Panc1 (cell line): Measurements from ENCODE around the gene TMEM63B. TPM values are rescaled to one million over a fixed set of nuclear protein-coding genes. Genes with fewer than 3 reads are reported as not detected.

ENCODE experiments used
- ATAC-seq: fragments of 200-7000 bp; cut with Tn5 transposase; 2 replicates; pipeline ENCODE4 v1.9.1; 2020; ENCODE audit warnings: mild to moderate bottlenecking, moderate library complexity
- BruUV-seq: library from RNA; stranded (reverse); fragments of 400-500 nt; replicated peaks from 2 replicates; lab custom pipeline; 2021; lab: Mats Ljungman, UMichigan
- CTCF ChIA-PET: fragments of 300-600 bp; sonication (Branson Sonifier 250); formaldehyde crosslinking; loops from one replicate; lab custom pipeline; 2022; ENCODE audit warnings: antibody characterized with exemption; lab: Charles Lee
- POLR2A ChIA-PET: fragments of 300-600 bp; sonication (Branson Sonifier 250); formaldehyde crosslinking; loops from one replicate; lab custom pipeline; 2022; ENCODE audit warnings: antibody characterized with exemption; lab: Charles Lee
- DNase-seq: peaks from one replicate; pipeline ENCODE4 v3.0.0-alpha.2; 2010; ENCODE audit warnings: low read depth, low spot score
- H3K27ac ChIP-seq: 2 replicates; pipeline ENCODE4 v1.5.1; 2011; ENCODE audit warnings: mild to moderate bottlenecking, low read length, inconsistent platforms
- H3K27me3 ChIP-seq: fragments of 200-500 bp; sonication (Bioruptor generic); 2 replicates; pipeline ENCODE4 v1.6.0; 2014; ENCODE audit warnings: low read length, inconsistent platforms; ENCODE audit not compliant: control insufficient read depth, insufficient read depth
- H3K36me3 ChIP-seq: fragments of 200-500 bp; sonication (Bioruptor generic); 2 replicates; pipeline ENCODE4 v1.5.1; 2014; ENCODE audit warnings: inconsistent platforms, mild to moderate bottlenecking, low read length, moderate library complexity; ENCODE audit not compliant: control insufficient read depth, insufficient read depth
- H3K4me1 ChIP-seq: 2 replicates; pipeline ENCODE4 v1.5.1; 2011; ENCODE audit warnings: inconsistent platforms, mild to moderate bottlenecking, low read length, moderate library complexity; ENCODE audit not compliant: control insufficient read depth, insufficient read depth
- H3K4me3 ChIP-seq, 2 experiments: 2 replicates each; pipeline ENCODE4 v1.5.1; 2011 to 2012; ENCODE audit warnings: low read depth in 2 of 2, low read length in 2 of 2, mild to moderate bottlenecking in 2 of 2, inconsistent platforms in 1 of 2, moderate library complexity in 1 of 2
- H3K9me3 ChIP-seq: fragments of 200-500 bp; sonication (Bioruptor generic); 2 replicates; pipeline ENCODE4 v1.5.1; 2014; ENCODE audit warnings: low read depth, mild to moderate bottlenecking, inconsistent platforms, low read length, moderate library complexity; ENCODE audit not compliant: control insufficient read depth, insufficient read depth
- POLR2AphosphoS5 ChIP-seq: IDR thresholded peaks from 2 replicates; pipeline ENCODE4 v1.6.1; 2012; ENCODE audit warnings: mild to moderate bottlenecking, low read depth, low read length, moderate library complexity
- SIN3A ChIP-seq: IDR thresholded peaks from 2 replicates; pipeline ENCODE4 v1.6.1; 2012; ENCODE audit warnings: low read depth, mild to moderate bottlenecking, low read length, moderate library complexity, borderline replicate concordance; ENCODE audit not compliant: insufficient read depth
- TCF7L2 ChIP-seq: IDR thresholded peaks from 2 replicates; pipeline ENCODE4 v1.6.1; 2011; ENCODE audit warnings: mild to moderate bottlenecking, low read depth, low read length, inconsistent platforms
- in situ Hi-C: cut with HindIII; loops from 2 replicates; pipeline ENCODE4 v1.10.0; 2016; ENCODE audit warnings: low sequenced_read_pairs, low pct_unique_long_range_greater_than_20kb
- intact Hi-C: fragments of 100-400 bp; cut with micrococcal nuclease; formaldehyde crosslinking; loops from one replicate; pipeline ENCODE4 v1.10.0; 2022; ENCODE audit not compliant: unreplicated experiment
- total RNA-seq: library from RNA; stranded (reverse); gene quantifications from one replicate; pipeline ENCODE4 v1.2.1, GENCODE V29; 2021; ENCODE audit not compliant: unreplicated experiment
- TF ChIP-seq, protein P1 (sequence below): fragments of 450-650 bp; IDR thresholded peaks from 2 replicates; pipeline ENCODE4 v1.5.1; 2017; ENCODE audit warnings: mild to moderate bottlenecking
- TF ChIP-seq, protein P2 (sequence below), 2 experiments: IDR thresholded peaks; 2 replicates each; pipeline ENCODE4 v1.6.1; 2011 to 2012; ENCODE audit warnings: low read depth in 2 of 2, control low read depth in 1 of 2, low read length in 1 of 2, mild to moderate bottlenecking in 1 of 2, moderate library complexity in 1 of 2; ENCODE audit not compliant: insufficient read depth in 1 of 2

Gene TMEM63B
- total RNA-seq, 1 experiment from 2014 or later, result 54.1 TPM

DNA sequence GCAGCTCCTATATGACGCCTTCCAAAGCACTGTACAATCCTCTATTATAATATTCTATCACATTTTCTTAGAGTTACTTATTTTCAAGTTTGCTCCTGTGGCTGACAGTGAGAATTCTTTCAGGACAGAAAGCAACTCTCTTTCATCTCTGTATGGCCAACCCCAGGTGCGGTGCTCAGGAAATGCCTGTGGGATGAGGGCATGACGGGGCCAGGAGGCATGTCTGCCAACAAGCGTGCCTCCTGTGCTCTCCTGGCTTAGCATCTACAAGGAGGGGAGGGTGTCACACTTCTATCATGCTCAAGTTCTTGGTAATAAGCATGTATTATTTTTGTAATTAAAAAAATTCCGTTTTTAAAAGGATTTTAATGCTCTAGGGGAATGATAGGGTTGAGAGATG lies 11.5 kb upstream of the TMEM63B start:
- BruUV-seq, result no TSS peak
- H3K27ac ChIP-seq, result no peak overlapping the region
- H3K36me3 ChIP-seq, result peaks cover 17% of the 10 kb centered on the region
- TF ChIP-seq SIN3A, result no peak
- TF ChIP-seq POLR2AphosphoS5, result no peak
- no peak for TF ChIP-seq TCF7L2
- TF ChIP-seq, protein P1, sequence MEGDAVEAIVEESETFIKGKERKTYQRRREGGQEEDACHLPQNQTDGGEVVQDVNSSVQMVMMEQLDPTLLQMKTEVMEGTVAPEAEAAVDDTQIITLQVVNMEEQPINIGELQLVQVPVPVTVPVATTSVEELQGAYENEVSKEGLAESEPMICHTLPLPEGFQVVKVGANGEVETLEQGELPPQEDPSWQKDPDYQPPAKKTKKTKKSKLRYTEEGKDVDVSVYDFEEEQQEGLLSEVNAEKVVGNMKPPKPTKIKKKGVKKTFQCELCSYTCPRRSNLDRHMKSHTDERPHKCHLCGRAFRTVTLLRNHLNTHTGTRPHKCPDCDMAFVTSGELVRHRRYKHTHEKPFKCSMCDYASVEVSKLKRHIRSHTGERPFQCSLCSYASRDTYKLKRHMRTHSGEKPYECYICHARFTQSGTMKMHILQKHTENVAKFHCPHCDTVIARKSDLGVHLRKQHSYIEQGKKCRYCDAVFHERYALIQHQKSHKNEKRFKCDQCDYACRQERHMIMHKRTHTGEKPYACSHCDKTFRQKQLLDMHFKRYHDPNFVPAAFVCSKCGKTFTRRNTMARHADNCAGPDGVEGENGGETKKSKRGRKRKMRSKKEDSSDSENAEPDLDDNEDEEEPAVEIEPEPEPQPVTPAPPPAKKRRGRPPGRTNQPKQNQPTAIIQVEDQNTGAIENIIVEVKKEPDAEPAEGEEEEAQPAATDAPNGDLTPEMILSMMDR, result no peak
- TF ChIP-seq, protein P2, sequence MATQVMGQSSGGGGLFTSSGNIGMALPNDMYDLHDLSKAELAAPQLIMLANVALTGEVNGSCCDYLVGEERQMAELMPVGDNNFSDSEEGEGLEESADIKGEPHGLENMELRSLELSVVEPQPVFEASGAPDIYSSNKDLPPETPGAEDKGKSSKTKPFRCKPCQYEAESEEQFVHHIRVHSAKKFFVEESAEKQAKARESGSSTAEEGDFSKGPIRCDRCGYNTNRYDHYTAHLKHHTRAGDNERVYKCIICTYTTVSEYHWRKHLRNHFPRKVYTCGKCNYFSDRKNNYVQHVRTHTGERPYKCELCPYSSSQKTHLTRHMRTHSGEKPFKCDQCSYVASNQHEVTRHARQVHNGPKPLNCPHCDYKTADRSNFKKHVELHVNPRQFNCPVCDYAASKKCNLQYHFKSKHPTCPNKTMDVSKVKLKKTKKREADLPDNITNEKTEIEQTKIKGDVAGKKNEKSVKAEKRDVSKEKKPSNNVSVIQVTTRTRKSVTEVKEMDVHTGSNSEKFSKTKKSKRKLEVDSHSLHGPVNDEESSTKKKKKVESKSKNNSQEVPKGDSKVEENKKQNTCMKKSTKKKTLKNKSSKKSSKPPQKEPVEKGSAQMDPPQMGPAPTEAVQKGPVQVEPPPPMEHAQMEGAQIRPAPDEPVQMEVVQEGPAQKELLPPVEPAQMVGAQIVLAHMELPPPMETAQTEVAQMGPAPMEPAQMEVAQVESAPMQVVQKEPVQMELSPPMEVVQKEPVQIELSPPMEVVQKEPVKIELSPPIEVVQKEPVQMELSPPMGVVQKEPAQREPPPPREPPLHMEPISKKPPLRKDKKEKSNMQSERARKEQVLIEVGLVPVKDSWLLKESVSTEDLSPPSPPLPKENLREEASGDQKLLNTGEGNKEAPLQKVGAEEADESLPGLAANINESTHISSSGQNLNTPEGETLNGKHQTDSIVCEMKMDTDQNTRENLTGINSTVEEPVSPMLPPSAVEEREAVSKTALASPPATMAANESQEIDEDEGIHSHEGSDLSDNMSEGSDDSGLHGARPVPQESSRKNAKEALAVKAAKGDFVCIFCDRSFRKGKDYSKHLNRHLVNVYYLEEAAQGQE (IDR thresholded peaks at IDR 0.05; ENCODE audit: insufficient read depth in 1 of 2, low read depth in 2 of 2, low read length in 1 of 2), result no peak
- intact Hi-C loops, result no loop called here
- CTCF ChIA-PET, result no interaction called here
- in situ Hi-C loops, result no loop called here
- no peak overlapping the region for H3K4me3 ChIP-seq
- no peaks in the 10 kb centered on the region for H3K27me3 ChIP-seq
- ATAC-seq (no peak), DNase-seq (no peak)
- H3K4me1 ChIP-seq, result peaks cover 15% of the 10 kb centered on the region
- H3K9me3 ChIP-seq, result no peaks in the 10 kb centered on the region
- POLR2A ChIA-PET, result no interaction called here

- in situ Hi-C loops, result no loop called here
- H3K27ac ChIP-seq, result no peak overlapping the region
- intact Hi-C loops, result no loop called here
- no peak for DNase-seq
- no peaks in the 10 kb centered on the region for H3K27me3 ChIP-seq
- no peaks in the 10 kb centered on the region for H3K9me3 ChIP-seq
- ChIA-PET POLR2A (no interaction called here), CTCF (no interaction called here)
- TF ChIP-seq SIN3A, result no peak
- H3K4me1 ChIP-seq, result peaks cover 15% of the 10 kb centered on the region
- H3K36me3 ChIP-seq, result peaks cover 17% of the 10 kb centered on the region
- no TSS peak for BruUV-seq
- ATAC-seq, result no peak
- no peak overlapping the region for H3K4me3 ChIP-seq
Measured at GRCh38 chr6:44116641-44117382, 10.5 kb upstream of the TMEM63B start.
